Stimulated activated CD4-positive, alpha-beta T cell treated with anti-CD3 and anti-CD28 coated beads, Interleukin-4, amount 100 ng/mL, for 1 hour (primary cell): Measurements from ENCODE around the gene CSF1.

Experiments
- DNase-seq: peaks from one replicate; pipeline ENCODE4 v3.0.0-alpha.2; 2020

The CSF1 gene

DNA sequence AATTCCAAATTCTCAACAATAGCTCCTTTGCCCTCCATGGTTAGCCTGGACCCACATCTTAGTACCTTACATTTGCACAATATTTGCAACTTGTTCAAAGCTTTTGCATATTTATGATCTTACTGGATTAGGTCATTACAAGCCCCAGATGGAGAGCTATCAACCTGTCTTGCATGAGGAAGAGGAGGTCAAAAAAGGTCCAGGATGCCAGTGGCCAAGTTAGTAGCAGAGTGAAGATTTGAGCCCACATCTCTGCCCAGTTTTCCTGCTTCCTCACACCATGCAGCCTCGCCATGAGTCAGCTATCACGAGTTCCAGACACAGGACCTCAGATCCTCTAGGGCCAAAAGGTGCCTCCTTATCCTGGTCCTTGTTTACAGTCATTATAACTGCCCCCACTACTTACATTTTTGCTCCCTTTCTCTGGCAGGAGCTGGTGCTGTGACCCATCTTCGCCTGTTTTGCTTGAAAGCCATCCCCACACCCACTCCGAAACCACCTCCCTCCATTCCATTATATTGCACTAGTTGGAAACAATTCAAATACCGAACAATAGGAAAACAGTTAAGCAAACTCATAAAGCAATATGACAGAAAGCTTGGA is 68.9 kb downstream of the CSF1 start:
- no peak for DNase-seq
